HPDE6-E6E7 (cell line): ENCODE measurements around the gene KCTD21.

ENCODE experiments used
- DNase-seq: peaks from one replicate; pipeline ENCODE4 v3.0.0; 2011; ENCODE audit warnings: missing footprints; ENCODE audit errors: extremely low spot score

The KCTD21 gene

GRCh38 chr11:78200553-78200952 is 12.1 kb upstream of the KCTD21 start:
- DNase-seq = no peak

- DNase-seq = no peak
Observed at GRCh38 chr11:78200061-78200460, 11.6 kb upstream of the KCTD21 start.

- no peak for DNase-seq
Observed at GRCh38 chr11:78199653-78200015, 11.2 kb upstream of the KCTD21 start.

GRCh38 chr11:78199015-78199652 is 10.7 kb upstream of the KCTD21 start:
- no peak for DNase-seq

GRCh38 chr11:78197816-78198215 is 9.4 kb upstream of the KCTD21 start:
- no peak for DNase-seq

GRCh38 chr11:78196661-78197091 is 8.2 kb upstream of the KCTD21 start:
- no peak for DNase-seq

GRCh38 chr11:78195917-78196560 is 7.6 kb upstream of the KCTD21 start:
- no peak for DNase-seq

GRCh38 chr11:78194490-78194889 is 6.1 kb upstream of the KCTD21 start:
- no peak for DNase-seq

- no peak for DNase-seq
Observed at GRCh38 chr11:78193806-78194205, 5.4 kb upstream of the KCTD21 start.

- DNase-seq = no peak
Observed at GRCh38 chr11:78192911-78193351, 4.5 kb upstream of the KCTD21 start.

- DNase-seq = no peak
Observed at GRCh38 chr11:78192223-78192719, 3.8 kb upstream of the KCTD21 start.

- no peak for DNase-seq
Observed at GRCh38 chr11:78190871-78191538, 2.6 kb upstream of the KCTD21 start.

- DNase-seq = no peak
Observed at GRCh38 chr11:78190374-78190773, 1.9 kb upstream of the KCTD21 start.

GRCh38 chr11:78189851-78190250 is 1.4 kb upstream of the KCTD21 start:
- no peak for DNase-seq

- no peak for DNase-seq
Observed at GRCh38 chr11:78189174-78189724, 823 bp upstream of the KCTD21 start.

- DNase-seq = peak; percentile 53
Observed at GRCh38 chr11:78187366-78188285, 800 bp downstream of the KCTD21 start.

- DNase-seq = no peak
Observed at GRCh38 chr11:78181185-78181584, 7.2 kb downstream of the KCTD21 start.

GRCh38 chr11:78180751-78181150 is 7.7 kb downstream of the KCTD21 start:
- DNase-seq = no peak

- peak; percentile 61 for DNase-seq
Observed at GRCh38 chr11:78179459-78180071, 8.9 kb downstream of the KCTD21 start.

- no peak for DNase-seq
Observed at GRCh38 chr11:78177216-78177615, 11.2 kb downstream of the KCTD21 start.

- no peak for DNase-seq
Observed at GRCh38 chr11:78176605-78177141, 11.8 kb downstream of the KCTD21 start.
